Fibroblast of gingiva (primary cell): ENCODE results near the gene STARD10.

Experiments used
- DNase-seq: peaks from one replicate; pipeline ENCODE4 v3.0.0-alpha.2; 2011; ENCODE audit warnings: low read depth

STARD10 gene

GRCh38 chr11:72724851-72725723 lies 68.8 kb downstream of the STARD10 start:
- DNase-seq = peak; percentile 71

GRCh38 chr11:72724021-72724551 lies 69.8 kb downstream of the STARD10 start:
- no peak for DNase-seq

- DNase-seq = no peak
Measured at GRCh38 chr11:72723508-72723907, 70.3 kb downstream of the STARD10 start.

GRCh38 chr11:72722050-72722748 lies 71.6 kb downstream of the STARD10 start:
- DNase-seq = peak; percentile 87

GRCh38 chr11:72721689-72722049 lies 72.2 kb downstream of the STARD10 start:
- peak; percentile 47 for DNase-seq

GRCh38 chr11:72721276-72721675 lies 72.6 kb downstream of the STARD10 start:
- no peak for DNase-seq

- no peak for DNase-seq
Measured at GRCh38 chr11:72720784-72721183, 73.1 kb downstream of the STARD10 start.

- no peak for DNase-seq
Measured at GRCh38 chr11:72720047-72720446, 73.8 kb downstream of the STARD10 start.

GRCh38 chr11:72719551-72719950 lies 74.3 kb downstream of the STARD10 start:
- DNase-seq = no peak

- DNase-seq = peak; percentile 29
Measured at GRCh38 chr11:72719144-72719543, 74.7 kb downstream of the STARD10 start.

GRCh38 chr11:72718101-72718501 lies 75.7 kb downstream of the STARD10 start:
- DNase-seq = no peak

- no peak for DNase-seq
Measured at GRCh38 chr11:72716788-72717435, 76.9 kb downstream of the STARD10 start.

GRCh38 chr11:72716290-72716689 lies 77.6 kb downstream of the STARD10 start:
- no peak for DNase-seq

GRCh38 chr11:72712841-72713240 lies 81.0 kb downstream of the STARD10 start:
- no peak for DNase-seq

- DNase-seq = no peak
Measured at GRCh38 chr11:72712168-72712751, 81.6 kb downstream of the STARD10 start.

GRCh38 chr11:72711141-72711540 lies 82.7 kb downstream of the STARD10 start:
- no peak for DNase-seq

GRCh38 chr11:72710278-72710677 lies 83.6 kb downstream of the STARD10 start:
- no peak for DNase-seq

GRCh38 chr11:72709478-72710238 lies 84.2 kb downstream of the STARD10 start:
- no peak for DNase-seq

- no peak for DNase-seq
Measured at GRCh38 chr11:72707032-72707431, 86.8 kb downstream of the STARD10 start.

- no peak for DNase-seq
Measured at GRCh38 chr11:72706579-72706978, 87.3 kb downstream of the STARD10 start.
